Measurements from ENCODE around the gene EIF3I.

EIF3I gene

GRCh38 chr1:32215629-32216480, 6.4 kb upstream of the EIF3I start:
- no peak overlapping the region for H3K4me3 ChIP-seq (ENCODE audit: control insufficient read depth, low read depth, low read length)
- no peak for DNase-seq (ENCODE audit: low read depth)
- TF ChIP-seq CTCF (IDR thresholded peaks at IDR 0.05; ENCODE audit: control insufficient read depth, insufficient read depth, low read depth, low read length, missing control alignments) = peak; percentile 88

GRCh38 chr1:32216566-32216965, 5.6 kb upstream of the EIF3I start:
- no peak for TF ChIP-seq CTCF (IDR thresholded peaks at IDR 0.05; ENCODE audit: control insufficient read depth, insufficient read depth, low read depth, low read length, missing control alignments)
- DNase-seq (ENCODE audit: low read depth) = no peak
- H3K4me3 ChIP-seq (ENCODE audit: control insufficient read depth, low read depth, low read length) = no peak overlapping the region

DNA sequence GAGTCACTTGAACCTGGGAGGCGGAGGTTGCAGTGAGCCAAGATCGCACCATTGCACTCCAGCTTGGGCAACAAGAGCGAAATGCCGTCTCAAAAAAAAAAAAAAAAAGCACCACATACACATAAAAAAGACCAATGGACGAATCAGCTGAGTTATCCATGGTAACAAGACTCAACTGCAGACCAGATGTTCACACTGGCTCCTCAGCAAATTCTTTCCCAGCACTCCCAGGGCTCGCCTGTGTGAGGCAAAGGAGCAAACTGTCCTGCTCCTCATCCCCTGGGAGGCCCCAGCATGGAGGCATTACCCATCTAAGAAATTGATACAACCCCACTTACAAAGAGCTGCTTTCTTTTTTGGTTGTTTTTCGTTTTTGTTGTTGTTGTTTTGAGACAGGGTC, 3.2 kb upstream of the EIF3I start:
- no peak for TF ChIP-seq CTCF (IDR thresholded peaks at IDR 0.05; ENCODE audit: control insufficient read depth, insufficient read depth, low read depth, low read length, missing control alignments)
- no peak for DNase-seq (ENCODE audit: low read depth)
- H3K4me3 ChIP-seq (ENCODE audit: control insufficient read depth, low read depth, low read length) = no peak overlapping the region

GRCh38 chr1:32220746-32221580, 1.2 kb upstream of the EIF3I start:
- TF ChIP-seq CTCF (IDR thresholded peaks at IDR 0.05; ENCODE audit: control insufficient read depth, insufficient read depth, low read depth, low read length, missing control alignments) = no peak
- no peak for DNase-seq (ENCODE audit: low read depth)
- H3K4me3 ChIP-seq (ENCODE audit: control insufficient read depth, low read depth, low read length) = peak overlapping the region; percentile 88

- TF ChIP-seq CTCF (IDR thresholded peaks at IDR 0.05; ENCODE audit: control insufficient read depth, insufficient read depth, low read depth, low read length, missing control alignments) = no peak
- H3K4me3 ChIP-seq (ENCODE audit: control insufficient read depth, low read depth, low read length) = peak overlapping the region; percentile 88
- no peak for DNase-seq (ENCODE audit: low read depth)
Measured at GRCh38 chr1:32221581-32221979, 627 bp upstream of the EIF3I start.

- peak; percentile 29 for TF ChIP-seq CTCF (IDR thresholded peaks at IDR 0.05; ENCODE audit: control insufficient read depth, insufficient read depth, low read depth, low read length, missing control alignments)
- no peak for DNase-seq (ENCODE audit: low read depth)
- no peak overlapping the region for H3K4me3 ChIP-seq (ENCODE audit: control insufficient read depth, low read depth, low read length)
Measured at GRCh38 chr1:32223683-32224082, 1.5 kb downstream of the EIF3I start.

Data from AG09309 (cell line).